Upper lobe of right lung (tissue), 1 donor: ENCODE measurements around the gene SDC3. TPM values are rescaled to one million over a fixed set of nuclear protein-coding genes. Genes with fewer than 3 reads are reported as not detected.

Source experiments
- ATAC-seq: fragments of 200-7000 bp; cut with Tn5 transposase; one replicate; pipeline ENCODE4 v1.9.1; 2020; ENCODE audit warnings: mild to moderate bottlenecking, moderate library complexity
- DNase-seq: peaks from one replicate; pipeline ENCODE4 v3.0.0-alpha.2; 2020
- H3K27ac ChIP-seq: fragments of 200-600 bp; one replicate; pipeline ENCODE4 v1.8.0; 2022
- H3K27me3 ChIP-seq: fragments of 200-600 bp; one replicate; pipeline ENCODE4 v1.8.0; 2022; ENCODE audit warnings: mild to moderate bottlenecking
- H3K36me3 ChIP-seq: fragments of 200-600 bp; one replicate; pipeline ENCODE4 v1.8.0; 2022
- H3K4me1 ChIP-seq: fragments of 200-600 bp; one replicate; pipeline ENCODE4 v1.8.0; 2022
- H3K4me3 ChIP-seq: fragments of 200-600 bp; one replicate; pipeline ENCODE4 v1.8.0; 2022; ENCODE audit warnings: mild to moderate bottlenecking
- H3K9me3 ChIP-seq: fragments of 200-600 bp; one replicate; pipeline ENCODE4 v1.8.0; 2022
- CTCF ChIP-seq: fragments of 200-600 bp; IDR thresholded peaks from one replicate; pipeline ENCODE4 v1.8.0; 2022; ENCODE audit warnings: antibody characterized with exemption
- intact Hi-C: fragments of 100-400 bp; cut with DNase I; formaldehyde crosslinking; loops from one replicate; pipeline ENCODE4 v1.11.0; 2022
- total RNA-seq: library from RNA; stranded (reverse); fragmentation: NEBNext Ultra II Directional; extraction: Animal tissue kit (Norgen Biotek cat#: 25700); gene quantifications from one replicate; pipeline ENCODE4 v1.2.1, GENCODE V29; 2021
- donor health status: DM: no; HTN: yes; CAD: no; lungs with severe emphysema.

Gene SDC3
- total RNA-seq, 1 donor from 2014 or later = 39.4 TPM

GRCh38 chr1:30905916-30906620 lies 2.5 kb downstream of the SDC3 start:
- DNase-seq = no peak
- intact Hi-C loops = no loop called here
- Histone ChIP-seq H3K27me3 (no peaks in the 10 kb centered on the region), H3K36me3 (no peaks in the 10 kb centered on the region), H3K4me3 (no peak overlapping the region), H3K27ac (no peak overlapping the region), H3K4me1 (peaks cover 39% of the 10 kb centered on the region), H3K9me3 (no peaks in the 10 kb centered on the region)
- no peak for ATAC-seq
- no peak for TF ChIP-seq CTCF

- Histone ChIP-seq H3K27ac (no peak overlapping the region), H3K27me3 (no peaks in the 10 kb centered on the region), H3K36me3 (no peaks in the 10 kb centered on the region), H3K4me1 (peaks cover 38% of the 10 kb centered on the region), H3K4me3 (no peak overlapping the region), H3K9me3 (no peaks in the 10 kb centered on the region)
- intact Hi-C loops = no loop called here
- no peak for TF ChIP-seq CTCF
- ATAC-seq (no peak), DNase-seq (no peak)
Measured at GRCh38 chr1:30905403-30905802, 3.2 kb downstream of the SDC3 start.

GRCh38 chr1:30904962-30905335 lies 3.6 kb downstream of the SDC3 start:
- DNase-seq (no peak), ATAC-seq (no peak)
- H3K36me3 ChIP-seq = no peaks in the 10 kb centered on the region
- TF ChIP-seq CTCF = no peak
- H3K4me1 ChIP-seq = peaks cover 38% of the 10 kb centered on the region
- intact Hi-C loops = no loop called here
- no peaks in the 10 kb centered on the region for H3K27me3 ChIP-seq
- no peak overlapping the region for H3K27ac ChIP-seq
- no peak overlapping the region for H3K4me3 ChIP-seq
- no peaks in the 10 kb centered on the region for H3K9me3 ChIP-seq

GRCh38 chr1:30904191-30904961 lies 4.2 kb downstream of the SDC3 start:
- no peaks in the 10 kb centered on the region for H3K9me3 ChIP-seq
- no peak for TF ChIP-seq CTCF
- H3K27ac ChIP-seq = no peak overlapping the region
- peaks cover 37% of the 10 kb centered on the region for H3K4me1 ChIP-seq
- ATAC-seq = no peak
- H3K36me3 ChIP-seq = no peaks in the 10 kb centered on the region
- intact Hi-C loops = no loop called here
- no peak for DNase-seq
- no peak overlapping the region for H3K4me3 ChIP-seq
- no peaks in the 10 kb centered on the region for H3K27me3 ChIP-seq

GRCh38 chr1:30903343-30904034 lies 5.1 kb downstream of the SDC3 start:
- no peak for ATAC-seq
- Histone ChIP-seq H3K36me3 (no peaks in the 10 kb centered on the region), H3K27me3 (no peaks in the 10 kb centered on the region), H3K4me1 (peaks cover 32% of the 10 kb centered on the region), H3K9me3 (no peaks in the 10 kb centered on the region), H3K27ac (no peak overlapping the region), H3K4me3 (no peak overlapping the region)
- intact Hi-C loops = no loop called here
- TF ChIP-seq CTCF = no peak
- no peak for DNase-seq
